HEK293 (cell line): Measurements from ENCODE around the gene MACROH2A1.

Source experiments
- CTCF ChIA-PET: fragments of 350-600 bp; formaldehyde crosslinking; extraction: SDS; loops from one replicate; lab custom pipeline; 2021; ENCODE audit warnings: antibody characterized with exemption; lab: Yijun Ruan, JAX
- POLR2A ChIA-PET: fragments of 300-600 bp; formaldehyde crosslinking; extraction: SDS; loops from one replicate; lab custom pipeline; 2020; ENCODE audit warnings: antibody characterized with exemption, inconsistent platforms; lab: Yijun Ruan, JAX
- H3K27ac ChIP-seq: fragments of 200-500 bp; sonication (Bioruptor generic); 2 replicates; pipeline ENCODE4 v1.5.1; 2014; ENCODE audit warnings: low read depth, low read length, control low read depth, inconsistent platforms; ENCODE audit errors: extremely low read depth
- H3K36me3 ChIP-seq, 2 experiments: fragments of 200-500 bp in 1 of 2; sonication (Bioruptor generic) in 1 of 2; 1 replicate in 1 of 2; 2 replicates in 1 of 2; pipeline ENCODE4 v1.5.1; 2014 to 2017; ENCODE audit warnings: inconsistent platforms in 2 of 2, low read length in 2 of 2; ENCODE audit not compliant: control insufficient read depth in 2 of 2, insufficient read depth in 1 of 2
- H3K4me1 ChIP-seq: fragments of 200-500 bp; sonication (Bioruptor generic); 2 replicates; pipeline ENCODE4 v1.5.1; 2014; ENCODE audit warnings: mild to moderate bottlenecking, low read length, inconsistent platforms; ENCODE audit not compliant: control insufficient read depth, insufficient read depth
- H3K4me3 ChIP-seq: 2 replicates; pipeline ENCODE4 v1.5.1; 2011; ENCODE audit warnings: low read depth, mild to moderate bottlenecking, control low read depth, low read length, moderate library complexity
- H3K9me3 ChIP-seq: fragments of 200-500 bp; sonication (Bioruptor generic); 2 replicates; pipeline ENCODE4 v1.5.1; 2014; ENCODE audit warnings: low read depth, low read length, inconsistent platforms; ENCODE audit not compliant: control insufficient read depth, insufficient read depth
- GLI2 ChIP-seq: fragments of 450-650 bp; formaldehyde crosslinking; IDR thresholded peaks from 2 replicates; pipeline ENCODE4; 2017; ENCODE audit warnings: missing biosample characterization, missing genetic modification characterization, low read depth, borderline replicate concordance
- HOXC10 ChIP-seq: sonication (generic); formaldehyde crosslinking; IDR thresholded peaks from 2 replicates; pipeline ENCODE4 v1.8.1; 2023; ENCODE audit warnings: mild to moderate bottlenecking, missing genetic modification reagents
- HOXD13 ChIP-seq: sonication (generic); formaldehyde crosslinking; IDR thresholded peaks from 2 replicates; pipeline ENCODE4 v1.8.0; 2022; ENCODE audit warnings: missing genetic modification reagents, borderline replicate concordance
- KLF1 ChIP-seq: fragments of 450-650 bp; formaldehyde crosslinking; IDR thresholded peaks from 2 replicates; pipeline ENCODE4 v1.5.1; 2016; ENCODE audit warnings: missing biosample characterization, missing genetic modification characterization
- MEIS1 ChIP-seq: sonication (generic); formaldehyde crosslinking; IDR thresholded peaks from 2 replicates; pipeline ENCODE4 v1.8.1; 2022; ENCODE audit warnings: missing genetic modification reagents, mild to moderate bottlenecking, borderline replicate concordance
- OSR2 ChIP-seq: fragments of 450-650 bp; formaldehyde crosslinking; IDR thresholded peaks from 2 replicates; pipeline ENCODE4 v1.5.1; 2016; ENCODE audit warnings: missing biosample characterization, missing genetic modification characterization
- YY1 ChIP-seq: fragments of 450-650 bp; formaldehyde crosslinking; IDR thresholded peaks from 2 replicates; pipeline ENCODE4 v1.5.1; 2018; ENCODE audit warnings: missing biosample characterization, missing genetic modification characterization
- ZBTB11 ChIP-seq: fragments of 450-650 bp; formaldehyde crosslinking; conservative IDR thresholded peaks from 2 replicates; pipeline ENCODE4 v1.5.1; 2016; ENCODE audit warnings: low read depth, missing biosample characterization, missing genetic modification characterization
- ZBTB21 ChIP-seq: fragments of 450-650 bp; formaldehyde crosslinking; IDR thresholded peaks from 2 replicates; pipeline ENCODE4 v1.5.1; 2017; ENCODE audit warnings: missing biosample characterization, missing genetic modification characterization
- ZBTB8A ChIP-seq: fragments of 450-650 bp; formaldehyde crosslinking; IDR thresholded peaks from 2 replicates; pipeline ENCODE4 v1.5.1; 2016; ENCODE audit warnings: missing biosample characterization, missing genetic modification characterization
- ZFHX2 ChIP-seq: fragments of 450-650 bp; formaldehyde crosslinking; conservative IDR thresholded peaks from 2 replicates; pipeline ENCODE4 v1.5.1; 2016; ENCODE audit warnings: missing biosample characterization, missing genetic modification characterization
- ZIC2 ChIP-seq: fragments of 450-650 bp; formaldehyde crosslinking; IDR thresholded peaks from 2 replicates; pipeline ENCODE4 v1.5.1; 2016; ENCODE audit warnings: missing biosample characterization, missing genetic modification characterization
- ZNF10 ChIP-seq: fragments of 450-650 bp; formaldehyde crosslinking; IDR thresholded peaks from 2 replicates; pipeline ENCODE4 v1.5.1; 2017; ENCODE audit warnings: missing biosample characterization, missing genetic modification characterization
- ZNF114 ChIP-seq: fragments of 450-650 bp; formaldehyde crosslinking; IDR thresholded peaks from 2 replicates; pipeline ENCODE4 v1.5.0; 2017; ENCODE audit warnings: missing biosample characterization, missing genetic modification characterization
- ZNF169 ChIP-seq: fragments of 450-650 bp; formaldehyde crosslinking; IDR thresholded peaks from 2 replicates; pipeline ENCODE4 v1.5.1; 2016; ENCODE audit warnings: missing biosample characterization, missing genetic modification characterization
- ZNF174 ChIP-seq: fragments of 450-650 bp; formaldehyde crosslinking; IDR thresholded peaks from 2 replicates; pipeline ENCODE4 v1.5.0; 2017; ENCODE audit warnings: missing biosample characterization, mild to moderate bottlenecking, missing genetic modification characterization
- ZNF239 ChIP-seq: fragments of 450-650 bp; formaldehyde crosslinking; IDR thresholded peaks from 2 replicates; pipeline ENCODE4 v1.5.1; 2016; ENCODE audit warnings: missing biosample characterization, missing genetic modification characterization
- ZNF302 ChIP-seq: fragments of 450-650 bp; formaldehyde crosslinking; IDR thresholded peaks from 2 replicates; pipeline ENCODE4 v1.5.1; 2016; ENCODE audit warnings: missing biosample characterization, missing genetic modification characterization, low read depth
- ZNF335 ChIP-seq: fragments of 450-650 bp; formaldehyde crosslinking; conservative IDR thresholded peaks from 2 replicates; pipeline ENCODE4 v1.5.1; 2016; ENCODE audit warnings: missing biosample characterization, missing genetic modification characterization
- ZNF423 ChIP-seq: fragments of 450-650 bp; formaldehyde crosslinking; IDR thresholded peaks from 2 replicates; pipeline ENCODE4 v1.5.1; 2016; ENCODE audit warnings: missing biosample characterization, missing genetic modification characterization
- ZNF433 ChIP-seq: fragments of 450-650 bp; formaldehyde crosslinking; IDR thresholded peaks from 2 replicates; pipeline ENCODE4 v1.5.1; 2016; ENCODE audit warnings: missing biosample characterization, missing genetic modification characterization, low read depth
- ZNF48 ChIP-seq: fragments of 450-650 bp; formaldehyde crosslinking; IDR thresholded peaks from 2 replicates; pipeline ENCODE4 v1.5.1; 2016; ENCODE audit warnings: missing biosample characterization, missing genetic modification characterization
- ZNF514 ChIP-seq: fragments of 450-650 bp; formaldehyde crosslinking; IDR thresholded peaks from 2 replicates; pipeline ENCODE4 v1.5.1; 2016; ENCODE audit warnings: missing biosample characterization, missing genetic modification characterization
- ZNF530 ChIP-seq: fragments of 450-650 bp; formaldehyde crosslinking; IDR thresholded peaks from 2 replicates; pipeline ENCODE4 v1.5.1; 2016; ENCODE audit warnings: low read depth, missing biosample characterization, missing genetic modification characterization
- ZNF560 ChIP-seq: fragments of 450-650 bp; formaldehyde crosslinking; IDR thresholded peaks from 2 replicates; pipeline ENCODE4 v1.5.1; 2017; ENCODE audit warnings: missing biosample characterization, missing genetic modification characterization, borderline replicate concordance
- ZNF610 ChIP-seq: fragments of 450-650 bp; formaldehyde crosslinking; IDR thresholded peaks from 2 replicates; pipeline ENCODE4 v1.5.1; 2016; ENCODE audit warnings: missing biosample characterization, missing genetic modification characterization, borderline replicate concordance
- ZNF664 ChIP-seq: fragments of 450-650 bp; formaldehyde crosslinking; IDR thresholded peaks from 2 replicates; pipeline ENCODE4 v1.5.1; 2016; ENCODE audit warnings: missing biosample characterization, missing genetic modification characterization
- ZNF791 ChIP-seq: fragments of 450-650 bp; formaldehyde crosslinking; IDR thresholded peaks from 2 replicates; pipeline ENCODE4 v1.5.1; 2016; ENCODE audit warnings: missing biosample characterization, missing genetic modification characterization
- ZNF837 ChIP-seq: fragments of 450-650 bp; formaldehyde crosslinking; IDR thresholded peaks from 2 replicates; pipeline ENCODE4 v1.5.1; 2016; ENCODE audit warnings: missing biosample characterization, missing genetic modification characterization
- TF ChIP-seq, protein P1 (sequence below): fragments of 450-650 bp; formaldehyde crosslinking; IDR thresholded peaks from 2 replicates; pipeline ENCODE4 v1.5.0; 2017; ENCODE audit warnings: missing biosample characterization, missing genetic modification characterization, borderline replicate concordance

MACROH2A1 gene

GRCh38 chr5:135444360-135444759 lies 45.3 kb upstream of the MACROH2A1 start:
- Histone ChIP-seq H3K27ac (no peak overlapping the region), H3K9me3 (no peaks in the 10 kb centered on the region), H3K4me3 (no peak overlapping the region), H3K4me1 (no peaks in the 10 kb centered on the region), H3K36me3 (no peaks in the 10 kb centered on the region)
- POLR2A ChIA-PET = no interaction called here
- no peak for TF ChIP-seq ZNF560 (tag by site-specific recombination)
- no peak for TF ChIP-seq ZNF514 (tag by site-specific recombination)
- TF ChIP-seq GLI2 (tag by site-specific recombination) = no peak
- TF ChIP-seq ZBTB11 (tag by site-specific recombination) = no peak
- TF ChIP-seq ZNF239 (tag by site-specific recombination) = no peak
- TF ChIP-seq ZNF114 (tag by site-specific recombination) = no peak
- no peak for TF ChIP-seq ZNF423 (tag by site-specific recombination)
- CTCF ChIA-PET = interaction anchor here (0.6 to 3.1 kb wide), 6 partner anchors 13 to 773 kb away, joined by 3 to 10 read pairs (median 3); no protein-coding TSS in a partner anchor

- POLR2A ChIA-PET = no interaction called here
- no peak for TF ChIP-seq ZNF433 (tag by site-specific recombination)
- TF ChIP-seq ZNF837 = no peak
- TF ChIP-seq OSR2 (tag by site-specific recombination) = no peak
- 0 out of 2 replicates have a peak, but pooled peaks have one; percentile 23 for TF ChIP-seq ZBTB21 (tag by site-specific recombination)
- TF ChIP-seq ZNF335 = 0 out of 2 replicates have a peak, but pooled peaks have one; percentile 39
- TF ChIP-seq ZNF610 (tag by site-specific recombination) = no peak
- TF ChIP-seq ZNF302 = no peak
- TF ChIP-seq MEIS1 (CRISPR knock-in tag) = no peak
- TF ChIP-seq KLF1 (tag by site-specific recombination) = no peak
- TF ChIP-seq ZBTB8A (tag by site-specific recombination) = peak; percentile 36; the same call in 1 of the 2 replicates
- TF ChIP-seq ZNF530 = no peak
- TF ChIP-seq, protein P1, sequence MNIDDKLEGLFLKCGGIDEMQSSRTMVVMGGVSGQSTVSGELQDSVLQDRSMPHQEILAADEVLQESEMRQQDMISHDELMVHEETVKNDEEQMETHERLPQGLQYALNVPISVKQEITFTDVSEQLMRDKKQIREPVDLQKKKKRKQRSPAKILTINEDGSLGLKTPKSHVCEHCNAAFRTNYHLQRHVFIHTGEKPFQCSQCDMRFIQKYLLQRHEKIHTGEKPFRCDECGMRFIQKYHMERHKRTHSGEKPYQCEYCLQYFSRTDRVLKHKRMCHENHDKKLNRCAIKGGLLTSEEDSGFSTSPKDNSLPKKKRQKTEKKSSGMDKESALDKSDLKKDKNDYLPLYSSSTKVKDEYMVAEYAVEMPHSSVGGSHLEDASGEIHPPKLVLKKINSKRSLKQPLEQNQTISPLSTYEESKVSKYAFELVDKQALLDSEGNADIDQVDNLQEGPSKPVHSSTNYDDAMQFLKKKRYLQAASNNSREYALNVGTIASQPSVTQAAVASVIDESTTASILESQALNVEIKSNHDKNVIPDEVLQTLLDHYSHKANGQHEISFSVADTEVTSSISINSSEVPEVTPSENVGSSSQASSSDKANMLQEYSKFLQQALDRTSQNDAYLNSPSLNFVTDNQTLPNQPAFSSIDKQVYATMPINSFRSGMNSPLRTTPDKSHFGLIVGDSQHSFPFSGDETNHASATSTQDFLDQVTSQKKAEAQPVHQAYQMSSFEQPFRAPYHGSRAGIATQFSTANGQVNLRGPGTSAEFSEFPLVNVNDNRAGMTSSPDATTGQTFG (tag by site-specific recombination) = no peak
- no peak for TF ChIP-seq YY1 (tag by site-specific recombination)
- no peak for TF ChIP-seq ZNF664
- TF ChIP-seq ZNF791 = no peak
- TF ChIP-seq HOXC10 (CRISPR knock-in tag) = no peak
- TF ChIP-seq ZNF48 = no peak
- TF ChIP-seq ZNF10 (tag by site-specific recombination) = no peak
- TF ChIP-seq ZFHX2 (tag by site-specific recombination) = peak; percentile 44; the same call in 1 of the 2 replicates
- no peak for TF ChIP-seq ZNF174 (tag by site-specific recombination)
- no peak for TF ChIP-seq ZNF560 (tag by site-specific recombination)
- no peak for TF ChIP-seq HOXD13 (CRISPR knock-in tag)
- peak; percentile 46; the same call in 1 of the 2 replicates for TF ChIP-seq ZIC2 (tag by site-specific recombination)
- no peak for TF ChIP-seq ZNF239 (tag by site-specific recombination)
- no peak for TF ChIP-seq ZNF169 (tag by site-specific recombination)
- TF ChIP-seq, all 188 proteins: peak for 5
- no peaks in the 10 kb centered on the region for H3K36me3 ChIP-seq
- no peak overlapping the region for H3K4me3 ChIP-seq
- no peaks in the 10 kb centered on the region for H3K4me1 ChIP-seq
- H3K27ac ChIP-seq = no peak overlapping the region
- CTCF ChIA-PET = interaction anchor here (0.6 to 3.1 kb wide), 4 partner anchors 14 to 19 kb away, joined by 3 to 10 read pairs (median 5); no protein-coding TSS in a partner anchor
- no peaks in the 10 kb centered on the region for H3K9me3 ChIP-seq
These were observed 44.3 kb upstream of the MACROH2A1 start for GRCh38 chr5:135443161-135443960.
